GM21529 (cell line): ENCODE data around the gene SIRT7.

ENCODE experiments used
- ATAC-seq: cut with Tn5 transposase; IDR thresholded peaks from one replicate; pipeline ENCODE4 v1.9.1; 2021; ENCODE audit not compliant: unreplicated experiment

Gene SIRT7

GRCh38 chr17:81890447-81891302, 27.3 kb downstream of the SIRT7 start:
- peak; percentile 0 for ATAC-seq

DNA sequence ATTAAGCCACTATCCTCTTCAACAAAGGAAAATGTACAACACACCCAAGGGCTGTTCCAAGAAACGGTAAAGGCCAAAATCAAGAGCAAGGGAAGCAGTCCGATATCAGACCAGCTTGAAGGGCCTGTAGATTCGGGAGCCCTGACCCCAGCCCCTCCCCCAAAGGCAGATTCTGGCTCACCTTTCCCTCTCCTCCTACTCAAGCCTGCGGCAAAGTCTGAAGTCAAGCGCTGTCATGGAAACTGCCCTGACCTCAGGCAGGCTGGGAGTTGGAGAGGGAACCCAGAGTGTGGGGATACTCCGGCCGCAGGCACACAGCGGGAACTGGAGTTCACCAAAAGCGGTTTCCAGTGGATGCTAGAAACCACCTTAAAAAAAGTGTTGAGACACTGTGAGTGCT, 28.4 kb downstream of the SIRT7 start:
- ATAC-seq: no peak

- no peak for ATAC-seq
Measured at GRCh38 chr17:81888988-81889595, 28.9 kb downstream of the SIRT7 start.

- ATAC-seq: no peak
Measured at GRCh38 chr17:81888105-81888987, 29.6 kb downstream of the SIRT7 start.

DNA sequence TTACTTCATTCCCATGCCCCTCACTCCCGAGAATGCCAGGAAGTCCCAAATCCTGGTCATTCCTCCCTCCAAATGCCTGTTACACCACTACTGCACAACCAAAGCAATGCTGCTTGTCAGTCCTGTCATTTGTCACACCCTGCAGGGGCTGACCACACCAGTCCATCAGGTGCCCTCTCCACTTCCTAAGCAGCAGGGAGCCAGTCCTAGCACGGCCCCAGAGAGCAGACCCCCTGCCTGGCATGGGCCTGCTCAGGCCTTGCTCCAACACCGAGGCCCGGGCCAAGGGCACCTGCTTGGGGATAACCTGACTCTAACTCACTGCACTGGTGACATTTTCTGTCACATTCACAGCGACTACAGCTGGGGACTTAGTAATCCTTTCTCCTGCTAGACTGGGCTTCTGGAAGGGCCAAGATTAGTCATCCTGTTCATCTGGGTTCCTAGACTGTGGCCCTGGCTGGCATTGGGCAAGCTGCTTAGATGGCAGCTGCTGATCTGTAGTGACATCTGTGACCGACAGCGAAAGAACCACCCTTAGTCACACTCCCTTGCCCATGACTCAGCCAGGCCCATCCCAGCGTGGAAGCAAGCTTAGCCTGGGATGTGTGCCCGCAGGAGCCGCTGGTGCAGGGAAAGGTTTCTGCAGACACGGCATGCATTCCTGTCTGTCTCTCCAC, 32.0 kb downstream of the SIRT7 start:
- ATAC-seq: no peak

DNA sequence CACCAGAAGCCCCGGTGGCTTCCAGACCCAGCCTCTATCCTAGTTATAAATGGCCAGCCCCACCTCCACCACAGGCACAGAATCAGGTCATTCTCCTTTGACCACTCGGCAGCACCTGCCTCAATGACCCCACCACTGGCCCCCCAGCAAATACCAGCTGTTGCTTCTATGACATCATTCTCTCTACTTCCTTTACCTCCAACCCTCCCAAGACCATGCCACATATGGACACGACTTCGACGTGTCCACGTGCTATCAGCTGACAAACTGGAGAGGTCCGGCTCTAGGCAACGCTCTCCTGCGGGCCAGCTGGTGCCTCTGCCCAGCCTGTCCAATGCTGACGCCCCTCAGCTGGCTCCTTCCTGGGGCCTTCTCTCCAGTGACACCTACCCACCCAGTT, 32.5 kb downstream of the SIRT7 start:
- no peak for ATAC-seq

- ATAC-seq: no peak
Measured at GRCh38 chr17:81884968-81885367, 33.0 kb downstream of the SIRT7 start.

DNA sequence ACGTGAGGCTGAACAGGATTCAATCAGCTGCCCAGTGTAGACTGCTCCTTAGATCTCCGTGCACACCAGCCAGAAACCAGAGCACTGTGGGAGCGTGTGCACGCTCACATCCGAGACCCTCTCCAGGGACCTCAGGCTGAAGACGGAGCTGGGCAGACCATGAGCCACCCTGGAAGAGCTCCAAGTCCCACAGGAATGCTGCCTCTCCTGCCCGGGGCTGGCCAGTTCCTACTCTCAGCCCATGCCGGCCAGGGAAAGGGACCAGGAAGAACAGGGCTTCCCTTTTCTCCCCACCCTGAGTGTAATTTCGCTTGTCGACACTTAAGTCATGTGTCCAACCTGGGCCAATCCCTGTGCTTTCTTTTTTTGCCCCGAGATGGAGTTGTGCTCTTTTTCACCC, 33.5 kb downstream of the SIRT7 start:
- no peak for ATAC-seq

DNA sequence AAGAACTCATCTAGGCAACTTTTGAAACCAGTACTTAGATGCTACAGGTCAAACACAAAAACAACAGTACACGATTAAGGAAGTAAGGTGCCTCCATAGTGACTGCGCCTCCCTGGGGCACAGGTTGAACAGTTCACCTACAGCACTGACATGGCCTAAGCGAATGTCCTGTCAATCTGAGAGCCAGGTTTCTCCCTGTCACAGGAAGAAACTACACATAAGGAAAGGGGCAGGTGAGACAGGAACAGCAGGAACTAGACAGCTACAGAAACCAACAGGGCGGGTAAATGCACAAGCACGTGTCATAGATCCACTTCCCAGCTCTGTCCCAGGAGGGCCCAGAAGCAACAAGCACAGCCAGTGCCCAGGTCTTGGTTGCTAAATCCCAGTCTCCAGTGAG, 38.9 kb downstream of the SIRT7 start:
- ATAC-seq: no peak

DNA sequence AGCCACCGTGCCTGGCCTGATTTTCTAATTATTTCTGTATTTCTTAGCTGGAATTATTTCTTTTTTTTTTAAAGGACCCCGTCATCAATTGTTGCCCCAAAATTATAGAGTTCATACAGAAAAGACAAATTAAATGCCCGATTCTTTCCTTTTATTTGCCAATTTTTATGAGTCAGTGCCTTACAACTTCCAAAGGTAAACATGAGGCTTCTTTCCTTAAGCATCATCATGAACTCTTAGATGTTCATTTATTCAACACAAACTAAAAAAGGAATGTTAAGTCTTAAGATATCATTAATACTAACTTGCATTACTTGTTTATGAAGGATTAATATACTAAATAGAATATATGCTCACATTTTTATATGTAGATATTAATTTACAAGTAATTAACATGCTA, 39.7 kb downstream of the SIRT7 start:
- ATAC-seq: no peak

GRCh38 chr17:81877569-81877968, 40.4 kb downstream of the SIRT7 start:
- ATAC-seq: no peak

DNA sequence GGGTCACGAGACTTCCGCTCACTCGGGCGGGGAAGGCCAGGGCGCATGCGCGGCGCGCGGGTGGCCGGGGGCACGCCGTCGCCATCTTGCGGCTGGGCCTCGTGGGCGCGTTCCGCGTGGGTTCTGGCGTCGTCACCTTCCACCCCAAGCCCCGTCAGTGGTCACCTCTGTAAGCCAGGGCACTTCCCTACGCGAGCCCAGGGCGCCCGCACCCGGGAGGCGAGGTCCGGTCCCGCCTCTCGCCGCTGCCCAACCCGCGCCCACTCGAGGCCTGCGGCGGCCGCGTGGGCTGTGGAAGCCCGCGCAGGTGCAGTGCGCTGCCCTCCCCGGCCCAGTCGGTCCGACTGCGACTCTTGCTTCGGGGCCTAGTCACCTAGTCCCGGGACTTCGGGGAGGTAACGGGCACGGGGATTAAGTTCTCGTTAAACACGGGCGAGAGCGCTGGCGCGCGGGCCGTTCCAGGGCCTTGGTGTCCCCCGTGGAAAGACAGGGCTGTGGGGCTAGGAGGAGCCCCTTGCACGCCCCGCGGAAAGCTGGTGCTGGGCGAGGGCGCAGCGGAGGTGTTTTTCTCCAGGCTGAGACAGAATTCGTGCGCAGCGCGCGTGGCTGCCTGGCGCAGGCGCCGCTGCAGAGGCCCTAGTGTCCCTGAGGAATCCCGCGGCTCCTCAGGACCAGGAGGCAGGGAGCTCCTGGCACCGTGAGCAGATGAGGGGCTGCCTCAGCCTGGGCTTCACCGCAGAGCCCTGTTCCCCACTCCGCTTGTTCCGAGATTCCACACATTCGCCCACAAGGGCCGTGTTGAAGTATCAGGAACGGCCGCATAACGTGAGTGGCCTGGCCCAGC, 46.4 kb downstream of the SIRT7 start:
- ATAC-seq: peak; percentile 41

DNA sequence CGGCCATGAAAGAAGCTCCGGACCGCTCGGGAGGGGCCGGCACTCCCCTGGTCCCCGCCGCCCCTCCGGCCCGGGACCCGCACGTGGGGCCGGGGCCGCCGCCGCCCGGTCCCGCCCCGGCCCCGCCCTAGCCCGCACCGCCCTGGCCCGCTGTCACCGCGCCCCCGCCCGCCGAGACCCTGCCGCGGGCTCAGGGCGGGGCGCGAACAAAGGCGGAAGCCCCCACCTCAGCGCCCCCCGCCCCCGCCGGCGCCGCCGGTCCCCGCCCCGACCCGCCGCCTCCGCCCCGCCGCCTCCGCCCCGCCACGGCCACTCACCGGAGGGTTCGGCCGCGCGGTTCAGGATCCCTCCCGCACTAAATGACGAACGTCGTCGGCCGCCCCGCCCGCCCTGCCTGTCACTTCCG, 47.0 kb downstream of the SIRT7 start, which contains the start of gene ARHGDIA:
Gene ARHGDIA (minus strand): TSS at position 357 of the 406 bp plus-strand sequence. CDS start 1,407 bp downstream, outside the sequence.
- peak; percentile 4 for ATAC-seq

GRCh38 chr17:81870131-81870980, 47.6 kb downstream of the SIRT7 start:
- ATAC-seq: no peak

DNA sequence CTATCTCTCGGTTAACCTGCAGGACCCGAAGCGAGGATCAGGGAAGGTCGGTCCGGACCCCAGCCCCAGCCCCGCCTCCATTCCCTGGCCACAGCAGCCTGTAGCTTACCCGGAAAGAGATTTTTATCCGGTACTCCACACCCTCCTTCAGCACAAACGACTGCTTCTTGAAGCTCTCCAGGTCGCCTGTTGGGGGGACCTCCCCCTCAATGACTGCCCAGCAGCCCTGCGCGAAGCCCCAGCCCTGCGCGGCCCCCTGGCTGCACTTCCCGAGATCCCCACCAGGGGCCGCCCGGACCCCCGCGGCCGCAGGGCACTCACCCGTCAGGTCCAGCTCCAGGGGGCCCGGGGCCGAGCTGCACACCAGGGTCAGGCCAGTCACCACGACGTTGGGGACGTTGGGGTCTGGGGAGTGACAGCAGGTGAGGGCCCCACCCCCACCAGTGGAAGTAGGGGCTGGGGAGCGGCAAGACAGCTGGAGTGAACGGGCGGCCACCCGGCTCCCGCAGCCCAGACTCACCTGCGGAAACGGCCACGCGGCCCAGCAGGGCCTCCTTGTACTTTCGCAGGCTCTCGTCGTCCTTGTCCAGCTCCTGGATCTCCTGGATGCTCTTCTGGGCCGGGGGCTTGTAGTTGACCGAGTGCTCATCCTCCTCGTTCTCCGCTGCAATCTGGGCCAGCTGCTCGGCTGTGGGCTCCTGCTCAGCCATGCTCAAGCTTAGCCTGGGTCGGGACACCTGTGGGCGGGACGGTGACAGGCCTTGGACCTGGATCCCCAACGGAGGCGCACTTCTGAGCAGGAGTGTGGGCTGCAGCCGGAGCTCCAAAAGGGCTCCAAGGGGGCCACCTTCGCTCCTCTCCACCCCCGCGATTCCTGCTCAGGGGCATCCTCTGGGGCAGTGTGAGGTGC, 48.5 kb downstream of the SIRT7 start:
- no peak for ATAC-seq

DNA sequence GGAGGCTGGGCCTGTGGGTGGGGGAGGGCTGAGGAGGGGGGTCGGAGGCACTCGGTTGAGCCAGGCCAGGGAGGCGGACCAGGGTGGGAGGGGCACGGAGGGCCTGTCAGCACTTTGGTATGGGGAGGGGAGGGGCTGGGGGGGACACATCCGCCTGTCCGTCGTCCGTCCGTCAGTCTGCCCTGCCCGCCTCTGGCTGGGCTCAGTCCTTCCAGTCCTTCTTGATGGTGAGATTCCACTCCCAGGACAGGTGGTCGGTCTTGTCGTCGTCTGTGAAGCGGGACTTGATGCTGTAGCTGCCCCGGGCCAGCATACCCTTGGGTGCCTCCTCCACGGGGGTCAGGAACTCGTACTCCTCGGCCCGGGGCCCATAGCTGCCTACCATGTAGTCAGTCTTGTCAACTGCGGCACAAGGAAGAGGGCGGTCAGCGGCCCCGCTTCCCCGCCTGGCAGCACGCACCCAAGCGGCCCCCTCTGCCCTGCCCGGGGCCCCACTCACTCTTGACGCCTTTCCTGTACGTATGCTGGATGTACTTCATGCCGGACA, 49.2 kb downstream of the SIRT7 start:
- ATAC-seq: no peak

DNA sequence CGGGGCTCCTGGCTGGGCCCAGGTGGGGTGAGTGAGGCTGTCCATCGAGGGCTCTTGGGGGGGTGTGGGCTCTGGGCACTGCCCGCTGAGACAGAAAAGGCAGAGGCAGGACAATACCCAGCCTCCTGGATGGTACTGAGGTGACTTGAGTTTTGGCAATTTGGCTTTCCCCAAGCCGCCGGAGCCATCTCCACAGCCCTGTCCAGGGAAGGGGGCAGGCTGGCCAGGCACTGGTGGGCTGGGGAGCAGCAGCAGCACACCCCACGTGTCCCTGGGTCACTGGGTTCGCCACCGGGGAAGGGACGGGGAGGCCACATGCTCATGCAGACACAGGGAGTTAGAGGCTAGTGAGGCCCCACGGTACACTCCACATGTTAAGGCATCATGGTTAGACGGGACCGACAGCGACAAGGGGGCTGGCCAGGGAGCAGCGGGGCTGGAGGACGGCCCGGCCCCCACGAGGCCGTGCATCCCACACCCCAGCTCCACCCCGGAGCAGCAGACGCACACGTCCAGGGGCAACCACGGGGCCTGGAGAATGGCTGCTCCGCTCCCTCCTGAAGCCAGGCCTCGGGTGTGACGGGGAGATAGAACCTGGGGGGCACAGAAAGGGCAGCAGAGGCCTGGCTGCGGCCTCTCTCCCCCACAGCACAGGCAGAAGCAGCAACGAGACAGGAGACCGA, 49.8 kb downstream of the SIRT7 start:
- ATAC-seq: no peak
